T-helper 9 cell (primary cell): ENCODE data around the gene INPP4B.

Experiments
- DNase-seq: peaks from one replicate; pipeline ENCODE4 v3.0.0-alpha.2; 2020

Gene INPP4B

DNA sequence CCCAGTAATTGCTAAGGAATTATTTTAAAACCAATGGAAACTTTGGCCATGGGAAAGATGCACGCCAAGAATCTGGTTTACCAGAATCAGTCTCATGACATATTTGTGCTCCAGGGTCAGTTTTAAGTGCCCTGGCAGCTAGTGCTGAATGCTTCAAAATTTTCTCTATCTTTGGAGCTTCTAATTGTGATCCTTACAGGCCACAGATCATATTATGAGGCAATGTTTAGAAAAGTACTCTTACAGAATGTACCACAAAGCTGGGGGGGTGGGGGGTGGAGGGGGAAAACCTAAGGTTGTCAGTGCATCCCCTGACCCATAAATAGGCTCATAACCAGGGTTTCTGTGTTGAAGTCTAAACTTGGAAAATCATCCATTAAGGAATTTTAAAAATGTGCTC, 514.5 kb downstream of the INPP4B start:
- DNase-seq, result no peak

- DNase-seq, result no peak
These were observed 515.0 kb downstream of the INPP4B start for GRCh38 chr4:142331132-142331531.

DNA sequence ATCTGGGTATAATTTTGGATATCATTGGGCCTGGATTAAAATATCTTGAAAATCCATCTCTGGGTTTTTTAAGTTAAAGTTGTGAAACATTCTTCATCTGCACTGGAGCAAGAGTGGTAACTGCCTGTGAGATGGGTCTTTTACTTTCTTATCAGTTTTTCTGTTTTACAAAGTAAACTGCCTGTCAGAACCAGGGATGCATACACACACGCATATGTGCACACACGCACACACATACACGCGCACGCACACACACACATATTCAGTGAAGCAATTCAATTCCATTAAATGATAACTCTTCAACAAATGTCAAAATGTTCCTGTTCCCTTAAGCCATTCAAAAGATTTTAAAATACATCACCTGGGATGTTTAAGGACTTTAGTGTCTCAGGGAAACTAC, 515.8 kb downstream of the INPP4B start:
- no peak for DNase-seq

DNA sequence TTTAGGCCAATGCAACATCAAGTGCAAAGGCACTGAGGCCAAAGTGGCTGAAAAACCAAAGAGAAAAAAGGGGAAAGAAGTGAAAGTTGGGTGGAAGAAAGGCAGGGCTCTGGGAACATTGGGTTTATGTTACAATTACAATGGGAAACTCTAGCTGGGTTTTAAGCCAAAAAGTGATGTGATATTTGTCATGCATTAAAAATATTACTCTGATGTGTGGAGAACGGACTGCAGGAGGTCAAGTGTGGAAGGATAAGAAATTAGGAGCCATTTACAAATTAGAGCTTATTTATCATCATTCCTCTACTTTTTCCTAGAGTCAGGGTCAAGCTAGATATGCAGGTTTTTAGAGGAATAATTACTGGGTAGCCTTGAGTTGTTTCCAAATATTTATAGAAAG, 516.8 kb downstream of the INPP4B start:
- no peak for DNase-seq

GRCh38 chr4:142326181-142326580, 519.9 kb downstream of the INPP4B start:
- no peak for DNase-seq

DNA sequence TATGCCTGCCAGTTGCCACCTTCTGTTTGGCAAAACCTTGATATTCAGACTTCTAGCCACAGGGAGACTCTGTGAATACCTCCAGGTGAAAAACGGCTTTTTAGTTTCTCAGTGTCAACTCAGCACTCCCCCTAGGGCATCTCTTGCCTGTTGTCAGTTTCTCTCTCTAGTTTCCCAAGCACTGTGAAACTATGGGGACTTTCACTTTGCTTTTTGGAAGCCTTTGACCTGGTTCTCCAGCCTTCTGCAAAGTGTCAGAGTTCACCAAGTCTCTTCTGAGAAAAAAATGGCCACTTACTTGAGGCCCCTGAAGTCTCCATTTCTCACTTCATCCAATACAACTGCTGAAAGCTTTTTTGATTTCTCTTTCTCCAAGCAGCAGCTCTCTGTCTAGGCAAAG, 521.5 kb downstream of the INPP4B start:
- no peak for DNase-seq

DNA sequence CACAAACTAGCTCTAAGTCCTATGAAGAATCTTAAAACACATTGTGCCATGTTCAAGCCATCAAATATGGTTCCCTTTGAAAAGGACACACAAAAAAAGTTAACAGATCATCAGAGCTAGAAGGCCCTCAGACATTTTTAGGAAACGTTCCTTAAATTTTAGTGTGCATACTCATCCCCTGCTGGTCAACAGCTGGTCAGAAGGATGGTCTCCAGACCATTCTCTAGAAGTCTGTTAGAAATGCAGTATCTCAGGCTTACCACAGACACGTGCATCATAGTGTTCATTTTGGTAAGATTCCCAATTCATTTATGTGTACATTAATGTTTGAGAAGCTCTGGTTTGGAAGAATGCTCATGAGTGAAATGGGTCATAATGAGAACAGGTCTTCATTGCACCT, 523.1 kb downstream of the INPP4B start:
- no peak for DNase-seq

- no peak for DNase-seq
These were observed 527.8 kb downstream of the INPP4B start for GRCh38 chr4:142318280-142318679.

GRCh38 chr4:142316913-142317312, 529.2 kb downstream of the INPP4B start:
- DNase-seq, result no peak

- no peak for DNase-seq
These were observed 530.1 kb downstream of the INPP4B start for GRCh38 chr4:142316025-142316424.

GRCh38 chr4:142314686-142315085, 531.4 kb downstream of the INPP4B start:
- DNase-seq, result no peak

GRCh38 chr4:142314247-142314646, 531.9 kb downstream of the INPP4B start:
- DNase-seq, result no peak

DNA sequence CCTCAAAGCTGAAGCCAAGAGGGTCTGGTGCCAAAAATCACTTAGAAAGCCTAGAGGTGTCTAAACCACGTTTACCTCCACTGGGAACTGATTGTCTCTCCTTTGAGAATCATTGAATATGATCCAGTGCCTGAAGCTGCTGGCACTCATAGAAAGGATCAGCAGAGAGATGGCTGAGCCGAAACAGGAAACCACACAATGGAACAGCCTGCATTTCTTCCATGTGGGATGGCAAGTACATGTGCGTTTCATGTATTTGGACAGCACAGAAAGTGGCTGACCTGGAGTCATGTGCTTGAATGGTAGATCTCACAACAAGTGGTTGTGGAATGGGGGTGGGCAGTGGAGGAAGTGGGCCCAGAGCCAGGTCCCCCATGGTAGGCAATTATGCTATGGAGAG, 533.7 kb downstream of the INPP4B start:
- DNase-seq, result no peak

- DNase-seq, result no peak
These were observed 534.2 kb downstream of the INPP4B start for GRCh38 chr4:142311916-142312315.

GRCh38 chr4:142309772-142310171, 536.3 kb downstream of the INPP4B start:
- DNase-seq, result no peak

GRCh38 chr4:142307857-142308256, 538.2 kb downstream of the INPP4B start:
- no peak for DNase-seq

- no peak for DNase-seq
These were observed 548.8 kb downstream of the INPP4B start for GRCh38 chr4:142297313-142297712.

GRCh38 chr4:142293536-142293935, 552.6 kb downstream of the INPP4B start:
- no peak for DNase-seq

DNA sequence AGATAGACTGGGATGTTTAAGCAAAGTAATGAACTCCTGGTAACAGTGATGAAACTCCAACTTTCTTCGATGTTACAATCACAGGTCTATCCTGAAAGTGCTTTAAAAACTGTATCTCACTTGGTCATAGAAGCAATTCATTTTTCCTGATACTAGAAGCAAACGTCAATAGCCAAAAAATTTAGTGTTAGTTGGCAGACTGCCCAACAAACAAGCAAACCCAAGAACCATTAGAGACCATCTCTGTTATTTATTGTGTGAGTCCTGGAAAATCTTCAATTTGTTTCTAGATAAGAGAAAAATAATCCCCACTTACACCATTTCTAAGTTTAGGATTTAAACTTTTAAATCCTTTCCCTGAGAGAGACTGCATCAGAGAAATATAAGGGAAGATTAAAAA, 553.9 kb downstream of the INPP4B start:
- no peak for DNase-seq

DNA sequence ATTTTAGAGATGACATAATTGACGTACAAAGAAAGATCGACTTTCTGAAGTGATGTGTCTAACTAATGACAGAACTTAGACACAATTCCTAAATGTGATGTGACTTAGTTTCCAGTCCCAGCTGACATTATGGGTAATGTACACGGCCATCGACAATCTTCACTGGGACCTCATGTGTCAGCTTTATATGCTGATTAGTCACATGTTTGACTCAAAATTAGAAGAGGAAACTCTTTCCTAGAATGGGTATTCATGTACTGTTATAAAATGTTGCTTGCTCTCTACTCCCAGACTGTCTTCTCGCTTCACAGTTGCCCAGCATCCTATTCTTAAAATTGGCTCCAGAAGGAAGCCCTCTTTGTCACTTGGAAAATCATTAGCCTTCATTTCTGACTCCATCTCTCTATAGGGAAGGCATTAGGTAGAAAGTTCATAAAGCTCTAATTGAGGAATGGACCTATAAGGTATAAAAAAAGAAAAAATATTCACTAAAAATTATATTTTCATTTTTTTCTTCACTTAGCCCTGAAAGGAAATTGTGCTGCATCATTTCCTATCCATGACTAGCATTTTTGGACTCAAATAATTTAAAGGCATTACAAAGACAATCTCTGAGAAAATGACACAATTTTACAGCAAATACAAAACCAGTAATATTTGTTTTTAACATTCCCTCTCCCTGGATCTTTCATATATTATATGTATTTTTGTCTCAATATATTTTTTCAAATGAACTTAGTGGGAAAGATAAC, 554.6 kb downstream of the INPP4B start:
- DNase-seq, result no peak

GRCh38 chr4:142287371-142287770, 558.7 kb downstream of the INPP4B start:
- no peak for DNase-seq

DNA sequence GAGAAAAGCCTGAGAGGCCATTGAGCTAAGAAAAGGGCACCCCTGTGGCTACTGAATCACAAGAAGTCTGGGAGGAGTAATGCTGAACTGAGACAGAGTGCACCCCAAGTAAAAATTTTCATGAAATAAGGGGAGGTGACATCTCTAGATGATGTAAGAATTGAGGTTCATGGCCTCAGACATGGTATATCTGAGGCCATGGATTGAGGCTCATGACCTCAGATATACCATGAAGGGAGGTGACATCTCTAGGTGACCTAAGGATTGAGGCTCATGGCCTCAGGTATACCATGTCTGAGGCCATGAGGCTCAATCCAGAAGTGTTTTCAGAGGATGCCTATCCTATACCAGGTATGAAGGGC, 560.9 kb downstream of the INPP4B start:
- DNase-seq, result no peak

DNA sequence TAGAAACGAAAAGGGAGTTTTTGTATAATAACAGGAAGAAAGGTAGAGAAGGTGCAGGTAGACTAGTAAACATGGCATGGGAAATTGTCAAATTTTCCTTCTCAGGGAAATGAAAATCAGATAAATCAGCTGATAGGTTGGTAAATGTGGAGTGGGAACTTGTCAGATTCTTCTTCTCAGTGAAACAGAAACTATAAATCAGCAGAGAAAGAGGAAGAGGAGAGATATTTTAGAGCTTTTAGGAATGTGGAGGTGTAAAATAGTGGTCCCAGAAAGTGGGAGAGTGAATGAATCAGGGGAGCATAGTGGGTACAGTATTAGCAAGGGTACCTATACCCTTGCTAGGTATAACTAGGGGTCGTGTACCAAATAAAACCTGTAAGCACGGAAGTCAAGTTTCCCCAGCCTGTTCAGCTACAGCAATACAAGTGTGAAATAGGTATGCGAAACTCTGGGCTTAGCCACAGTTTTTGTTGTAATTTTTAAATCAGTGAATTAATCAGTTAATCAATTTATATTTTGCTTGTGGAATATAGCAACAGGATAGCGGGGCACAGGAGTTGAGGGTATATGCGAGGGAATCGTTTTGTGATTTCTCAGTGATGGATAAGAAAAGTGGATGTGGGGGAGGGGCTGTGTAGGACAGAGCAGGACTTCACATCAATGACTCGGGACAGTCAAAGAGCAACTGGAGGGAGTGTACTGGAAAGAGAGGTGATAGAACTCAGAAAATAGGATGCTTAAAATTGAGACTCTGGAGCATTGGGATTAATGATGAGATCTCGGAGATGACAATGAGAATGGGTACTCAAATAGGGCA, 561.5 kb downstream of the INPP4B start:
- no peak for DNase-seq

DNA sequence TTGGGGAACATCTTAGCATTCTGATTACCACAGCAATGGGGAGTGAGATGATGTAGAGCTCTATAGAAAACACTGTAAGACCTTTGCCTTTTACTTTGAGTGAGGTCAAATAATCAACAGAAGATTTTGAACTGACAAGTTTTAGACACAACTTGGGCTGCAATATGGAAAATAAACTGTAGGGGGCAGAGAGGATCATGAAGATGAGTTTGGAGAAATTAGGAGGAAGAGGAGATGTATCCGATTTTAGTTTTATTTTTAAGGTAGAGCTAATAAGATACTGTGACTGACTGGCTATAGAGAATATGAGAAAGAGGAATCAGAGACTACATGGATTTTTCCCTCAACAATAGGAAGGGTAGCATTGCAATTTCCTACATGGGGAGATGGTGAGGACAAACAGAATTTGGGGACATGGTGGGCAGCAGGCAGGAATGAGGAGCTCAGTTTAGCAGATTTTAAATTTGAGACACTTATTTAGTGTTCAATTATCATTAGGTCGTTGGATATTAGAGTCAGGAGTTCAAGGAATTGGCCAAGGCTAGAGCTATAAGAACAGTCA, 563.1 kb downstream of the INPP4B start:
- no peak for DNase-seq
